Uterus (tissue), 4 donors: ENCODE measurements around the gene ILDR2. TPM values are rescaled to one million over a fixed set of nuclear protein-coding genes. Genes with fewer than 3 reads are reported as not detected.

ENCODE experiments used
- DNase-seq, 2 donors: peaks; one replicate each; pipeline ENCODE4 v3.0.0-alpha.2; 2019 to 2020
- H3K27ac ChIP-seq, 2 donors: fragments of 200-600 bp; sonication (generic); 1 replicate in 1 of 2; 2 replicates in 1 of 2; pipeline ENCODE4 v1.5.1; 2016 to 2018
- H3K27me3 ChIP-seq, 2 donors: fragments of 200-600 bp; sonication (generic); one replicate each; pipeline ENCODE4 v1.5.1; 2018 to 2019; ENCODE audit warnings: control low read depth in 1 of 2
- H3K36me3 ChIP-seq, 2 donors: fragments of 200-600 bp; sonication (generic); one replicate each; pipeline ENCODE4 v1.5.1; 2019; ENCODE audit warnings: control low read depth in 1 of 2
- H3K4me1 ChIP-seq, 2 donors: fragments of 200-600 bp; sonication (generic); one replicate each; pipeline ENCODE4 v1.5.1; 2018 to 2019; ENCODE audit warnings: control low read depth in 1 of 2
- H3K4me3 ChIP-seq, 2 donors: fragments of 200-600 bp; sonication (generic); 1 replicate in 1 of 2; 2 replicates in 1 of 2; pipeline ENCODE4 v1.5.1; 2018 to 2019; ENCODE audit warnings: mild to moderate bottlenecking in 1 of 2
- H3K9me3 ChIP-seq, 2 donors: fragments of 200-600 bp; sonication (generic); one replicate each; pipeline ENCODE4 v1.5.1; 2019; ENCODE audit warnings: control low read depth in 1 of 2
- CTCF ChIP-seq, 4 experiments: fragments of 200-600 bp in 2 of 4; fragments of 450-650 bp in 2 of 4; sonication (generic) in 2 of 4; IDR thresholded peaks; one replicate each; pipeline ENCODE4 v1.5.1; 2016 to 2019; ENCODE audit warnings: antibody characterized with exemption in 4 of 4, mild to moderate bottlenecking in 2 of 4, moderate library complexity in 1 of 4
- POLR2A ChIP-seq, 2 donors: fragments of 450-650 bp; IDR thresholded peaks; one replicate each; pipeline ENCODE4 v1.6.1; 2016; ENCODE audit warnings: antibody characterized with exemption in 2 of 2, mild to moderate bottlenecking in 1 of 2, moderate library complexity in 1 of 2
- intact Hi-C: fragments of 100-400 bp; cut with DNase I; formaldehyde crosslinking; loops from one replicate; pipeline ENCODE4 v1.15.1; 2023; ENCODE audit warnings: low total_unique reads
- total RNA-seq, 4 donors: library from RNA; depleted of rRNA in 3 of 4; stranded (reverse); fragments of >200 nt in 3 of 4; gene quantifications; one replicate each; pipeline versions ENCODE4 v1.1.0 to v1.2.4, GENCODE V29; 2014 to 2023
- donor health status: DM: yes; HTN: yes; CAD: no.

Gene ILDR2
- total RNA-seq, 4 donors from 2014 or later = 0.30 to 2.8 TPM; not detected in 2

GRCh38 chr1:166972193-166972592 is 3.1 kb downstream of the ILDR2 start:
- H3K4me3 ChIP-seq = no peak overlapping the region
- no peak for DNase-seq
- no peak overlapping the region for H3K27ac ChIP-seq
- intact Hi-C loops = no loop called here
- H3K4me1 ChIP-seq = no peaks in the 10 kb centered on the region
- TF ChIP-seq CTCF (IDR thresholded peaks at IDR 0.05) (no peak), POLR2A (IDR thresholded peaks at IDR 0.05) (no peak)
- H3K36me3 ChIP-seq = no peaks in the 10 kb centered on the region
- no peaks in the 10 kb centered on the region for H3K9me3 ChIP-seq
- no peaks in the 10 kb centered on the region for H3K27me3 ChIP-seq

- H3K9me3 ChIP-seq = no peaks in the 10 kb centered on the region
- H3K36me3 ChIP-seq = no peaks in the 10 kb centered on the region
- no peak overlapping the region for H3K4me3 ChIP-seq
- intact Hi-C loops = no loop called here
- no peaks in the 10 kb centered on the region for H3K27me3 ChIP-seq
- no peak overlapping the region for H3K27ac ChIP-seq
- no peaks in the 10 kb centered on the region for H3K4me1 ChIP-seq
- DNase-seq = no peak
- TF ChIP-seq CTCF (IDR thresholded peaks at IDR 0.05) (no peak), POLR2A (IDR thresholded peaks at IDR 0.05) (no peak)
These were observed 4.1 kb downstream of the ILDR2 start for GRCh38 chr1:166971252-166971651.

- intact Hi-C loops = no loop called here
- DNase-seq = no peak
- Histone ChIP-seq H3K4me1 (no peaks in the 10 kb centered on the region), H3K9me3 (no peaks in the 10 kb centered on the region), H3K36me3 (no peaks in the 10 kb centered on the region), H3K27me3 (no peaks in the 10 kb centered on the region), H3K4me3 (no peak overlapping the region), H3K27ac (no peak overlapping the region)
- no peak for TF ChIP-seq POLR2A (IDR thresholded peaks at IDR 0.05)
- no peak for TF ChIP-seq CTCF (IDR thresholded peaks at IDR 0.05)
These were observed 6.2 kb downstream of the ILDR2 start for GRCh38 chr1:166969074-166969677.

GRCh38 chr1:166960858-166961474 is 14.4 kb downstream of the ILDR2 start:
- intact Hi-C loops = no loop called here
- H3K36me3 ChIP-seq = no peaks in the 10 kb centered on the region
- H3K4me1 ChIP-seq = no peaks in the 10 kb centered on the region
- H3K9me3 ChIP-seq = no peaks in the 10 kb centered on the region
- H3K27me3 ChIP-seq = no peaks in the 10 kb centered on the region
- H3K27ac ChIP-seq = no peak overlapping the region
- TF ChIP-seq CTCF (IDR thresholded peaks at IDR 0.05) = no peak
- TF ChIP-seq POLR2A (IDR thresholded peaks at IDR 0.05) = no peak
- no peak for DNase-seq
- no peak overlapping the region for H3K4me3 ChIP-seq

DNA sequence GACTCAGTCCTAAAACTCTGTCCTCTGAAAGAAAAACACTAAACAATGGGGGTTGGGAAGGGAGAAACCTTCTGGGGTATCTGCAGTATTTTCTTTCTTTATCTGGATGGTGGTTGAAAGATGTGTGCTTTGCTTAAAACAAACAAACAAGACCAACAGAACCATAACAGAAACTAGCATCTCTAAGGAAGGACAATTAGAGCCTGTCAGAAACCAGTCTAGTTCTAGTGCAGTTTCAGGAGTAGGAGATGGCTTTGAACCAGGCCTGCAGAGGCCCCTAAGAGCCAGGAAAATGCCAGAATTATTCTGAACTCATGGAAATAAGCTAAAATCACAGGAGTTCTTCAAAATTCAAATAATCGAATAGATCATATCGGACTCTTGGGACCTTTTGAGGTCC is 18.5 kb downstream of the ILDR2 start:
- no peak overlapping the region for H3K27ac ChIP-seq
- no peak for TF ChIP-seq CTCF (IDR thresholded peaks at IDR 0.05)
- no peak for TF ChIP-seq POLR2A (IDR thresholded peaks at IDR 0.05)

More for the DNA sequence above, 18.5 kb downstream of the ILDR2 start:
- intact Hi-C loops = no loop called here
- Histone ChIP-seq H3K27me3 (no peaks in the 10 kb centered on the region), H3K4me3 (no peak overlapping the region), H3K9me3 (no peaks in the 10 kb centered on the region), H3K36me3 (no peaks in the 10 kb centered on the region), H3K4me1 (no peaks in the 10 kb centered on the region)
- DNase-seq = no peak
